Muscle of leg (tissue), 11 donors: Measurements from ENCODE around the gene SALL1. TPM values are rescaled to one million over a fixed set of nuclear protein-coding genes. Genes with fewer than 3 reads are reported as not detected.

Experiments used
- DNase-seq: peaks from one replicate; pipeline ENCODE4 v3.0.0; 2013
- H3K27ac ChIP-seq: one replicate; pipeline ENCODE4 v1.5.1; 2013; ENCODE audit warnings: mild to moderate bottlenecking, low read length, control low read depth
- H3K27me3 ChIP-seq: one replicate; pipeline ENCODE4 v1.6.1; 2013; ENCODE audit warnings: low read length; ENCODE audit not compliant: control insufficient read depth, insufficient read depth
- H3K36me3 ChIP-seq: one replicate; pipeline ENCODE4 v1.6.1; 2013; ENCODE audit warnings: low read length; ENCODE audit not compliant: control insufficient read depth, insufficient read depth
- H3K4me1 ChIP-seq: one replicate; pipeline ENCODE4 v1.6.1; 2013; ENCODE audit warnings: low read length; ENCODE audit not compliant: control insufficient read depth, insufficient read depth
- H3K4me3 ChIP-seq: one replicate; pipeline ENCODE4 v1.5.1; 2013; ENCODE audit warnings: low read length, control low read depth
- H3K9me3 ChIP-seq: replicated peaks from 2 replicates; pipeline ENCODE4 v1.6.1; 2013; ENCODE audit warnings: low read depth, low read length; ENCODE audit not compliant: control insufficient read depth
- WGBS: methylation state at CpG from one replicate; pipeline ENCODE4 v1.1.5; 2013; ENCODE audit warnings: missing lambda C conversion rate; ENCODE audit not compliant: insufficient coverage; 5-methylcytosine and 5-hydroxymethylcytosine counted together
- polyA plus RNA-seq, 8 donors: library from polyadenylated mRNA; unstranded; fragments of 120-200 nt; gene quantifications; one replicate each; pipeline versions ENCODE4 v1.2.1 to v1.2.3, GENCODE V29; 2013; ENCODE audit warnings: inconsistent platforms in 1 of 8, low replicate concordance in 1 of 8; ENCODE audit not compliant: insufficient read length in 8 of 8, insufficient read depth in 1 of 8
- total RNA-seq: library from RNA; stranded (reverse); fragments of 120-200 nt; gene quantifications from one replicate; pipeline ENCODE4 v1.2.4, GENCODE V29; 2013

The SALL1 gene
- total and polyA plus RNA-seq, 9 donors: under 0.01 to 0.26 (median 0.14) TPM

GRCh38 chr16:51095890-51096626 is 55.0 kb downstream of the SALL1 start:
- no CpG with 5 or more reads among the region's 16 CpGs for WGBS
- peaks cover 4% of the 10 kb centered on the region for H3K27me3 ChIP-seq

DNA sequence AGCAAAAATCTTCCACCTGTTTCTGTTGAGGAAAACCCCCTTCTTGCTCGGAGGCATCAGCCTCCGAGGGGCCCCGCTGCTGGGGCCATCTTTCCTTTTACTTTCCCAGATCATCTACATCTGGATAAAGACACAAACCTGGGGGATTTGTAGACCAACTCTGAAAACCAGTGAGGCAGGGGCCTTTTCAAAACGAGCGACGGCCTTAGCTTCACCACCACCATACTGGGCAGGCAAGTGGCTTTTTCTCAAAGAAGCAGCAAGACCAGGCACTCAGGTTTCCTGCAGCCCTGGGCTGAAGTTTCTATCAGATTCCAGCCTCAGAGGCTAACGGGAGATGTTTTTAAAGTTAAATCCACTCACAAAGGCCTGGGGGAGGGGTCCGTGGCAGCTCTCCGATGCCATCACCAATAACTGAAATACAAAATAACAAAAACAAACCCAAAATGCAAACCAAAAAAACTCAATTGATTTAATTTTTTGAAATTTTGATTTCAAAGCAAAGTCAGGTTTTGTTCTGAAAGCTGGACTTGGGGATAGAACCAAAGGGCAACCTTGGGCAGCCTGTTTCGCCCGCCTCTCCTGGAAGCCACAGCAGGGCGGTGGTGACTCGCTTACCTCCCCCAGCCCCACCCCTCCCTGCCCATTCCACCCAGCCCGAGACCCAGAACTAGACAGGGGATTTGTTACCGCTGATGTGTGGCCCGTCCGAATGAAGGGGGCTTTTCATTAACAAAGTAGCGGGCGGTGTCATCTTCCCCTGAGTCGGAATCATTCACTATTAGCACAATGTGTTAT is 55.8 kb downstream of the SALL1 start:
- no peaks in the 10 kb centered on the region for H3K9me3 ChIP-seq
- H3K27ac ChIP-seq: no peak overlapping the region
- 39% methylated on average over 8 of the region's 20 CpGs for WGBS
- no peak for DNase-seq
- H3K36me3 ChIP-seq: no peaks in the 10 kb centered on the region
- no peaks in the 10 kb centered on the region for H3K4me1 ChIP-seq
- H3K27me3 ChIP-seq: peaks cover 4% of the 10 kb centered on the region
- H3K4me3 ChIP-seq: no peak overlapping the region

More at GRCh38 chr16:51095890-51096626, 55.0 kb downstream of the SALL1 start:
- Histone ChIP-seq H3K36me3 (no peaks in the 10 kb centered on the region), H3K4me3 (no peak overlapping the region), H3K27ac (no peak overlapping the region), H3K9me3 (no peaks in the 10 kb centered on the region), H3K4me1 (no peaks in the 10 kb centered on the region)
- DNase-seq: no peak

- H3K36me3 ChIP-seq: no peaks in the 10 kb centered on the region
- peaks cover 4% of the 10 kb centered on the region for H3K27me3 ChIP-seq
- H3K4me3 ChIP-seq: no peak overlapping the region
- 36% methylated on average over 2 of the region's 5 CpGs for WGBS
- DNase-seq: no peak
- no peaks in the 10 kb centered on the region for H3K9me3 ChIP-seq
- H3K27ac ChIP-seq: no peak overlapping the region
- no peaks in the 10 kb centered on the region for H3K4me1 ChIP-seq
Measured at GRCh38 chr16:51093726-51094280, 57.3 kb downstream of the SALL1 start.
